Hematopoietic multipotent progenitor cell treated with erythropoietin and hydrocortisone succinate and interleukin-3 and kit ligand, for 8 days (in vitro differentiated cells): ENCODE data around the gene ZMIZ1.
A peak's percentile ranks its signal among the peaks of the same experiment; 100 is the strongest.

Experiments
- DNase-seq: peaks from one replicate; pipeline ENCODE4 v3.0.0-alpha.2; 2015

The ZMIZ1 gene

GRCh38 chr10:79126351-79127080 is 57.8 kb downstream of the ZMIZ1 start:
- DNase-seq, result no peak

GRCh38 chr10:79127151-79127961 is 58.6 kb downstream of the ZMIZ1 start:
- no peak for DNase-seq

- DNase-seq, result no peak
Observed at GRCh38 chr10:79128241-79128922, 59.6 kb downstream of the ZMIZ1 start.

GRCh38 chr10:79128923-79129305 is 60.1 kb downstream of the ZMIZ1 start:
- no peak for DNase-seq

- DNase-seq, result no peak
Observed at GRCh38 chr10:79129361-79129997, 60.7 kb downstream of the ZMIZ1 start.

GRCh38 chr10:79130255-79130654 is 61.5 kb downstream of the ZMIZ1 start:
- DNase-seq, result no peak

- no peak for DNase-seq
Observed at GRCh38 chr10:79130846-79131245, 62.1 kb downstream of the ZMIZ1 start.

- no peak for DNase-seq
Observed at GRCh38 chr10:79131836-79132631, 63.3 kb downstream of the ZMIZ1 start.

GRCh38 chr10:79132681-79133381 is 64.1 kb downstream of the ZMIZ1 start:
- no peak for DNase-seq

GRCh38 chr10:79133416-79133815 is 64.7 kb downstream of the ZMIZ1 start:
- no peak for DNase-seq

GRCh38 chr10:79135790-79136189 is 67.0 kb downstream of the ZMIZ1 start:
- DNase-seq, result no peak

- no peak for DNase-seq
Observed at GRCh38 chr10:79136236-79137005, 67.7 kb downstream of the ZMIZ1 start.

GRCh38 chr10:79137300-79137756 is 68.6 kb downstream of the ZMIZ1 start:
- DNase-seq, result no peak

- DNase-seq, result peak; percentile 43
Observed at GRCh38 chr10:79137826-79138225, 69.1 kb downstream of the ZMIZ1 start.

GRCh38 chr10:79138449-79139123 is 69.8 kb downstream of the ZMIZ1 start:
- DNase-seq, result no peak

- DNase-seq, result no peak
Observed at GRCh38 chr10:79139124-79139835, 70.5 kb downstream of the ZMIZ1 start.

- no peak for DNase-seq
Observed at GRCh38 chr10:79140085-79140793, 71.5 kb downstream of the ZMIZ1 start.

- DNase-seq, result no peak
Observed at GRCh38 chr10:79140855-79141254, 72.1 kb downstream of the ZMIZ1 start.

- no peak for DNase-seq
Observed at GRCh38 chr10:79142064-79142491, 73.3 kb downstream of the ZMIZ1 start.
